Measurements from ENCODE around the gene CMKLR1. TPM values are rescaled to one million over a fixed set of nuclear protein-coding genes. Genes with fewer than 3 reads are reported as not detected.

Gene CMKLR1
- total RNA-seq, 1 experiment from 2014 or later: not detected

GRCh38 chr12:108297424-108297823 lies 41.7 kb downstream of the CMKLR1 start:
- DNase-seq (ENCODE audit: low read depth, low spot score): no peak
- in situ Hi-C loops (cut with HindIII; ENCODE audit: low pct_unique_long_range_greater_than_20kb, low sequenced_read_pairs): no loop called here

- in situ Hi-C loops (cut with HindIII; ENCODE audit: low pct_unique_long_range_greater_than_20kb, low sequenced_read_pairs): no loop called here
- peak; percentile 16 for DNase-seq (ENCODE audit: low read depth, low spot score)
Observed at GRCh38 chr12:108296945-108297344, 42.2 kb downstream of the CMKLR1 start.

- no peak for DNase-seq (ENCODE audit: low read depth, low spot score)
- in situ Hi-C loops (cut with HindIII; ENCODE audit: low pct_unique_long_range_greater_than_20kb, low sequenced_read_pairs): no loop called here
Observed at GRCh38 chr12:108295641-108296040, 43.5 kb downstream of the CMKLR1 start.

GRCh38 chr12:108289350-108290161 lies 49.6 kb downstream of the CMKLR1 start:
- DNase-seq (ENCODE audit: low read depth, low spot score): no peak
- in situ Hi-C loops (cut with HindIII; ENCODE audit: low pct_unique_long_range_greater_than_20kb, low sequenced_read_pairs): no loop called here

GRCh38 chr12:108287227-108287626 lies 51.9 kb downstream of the CMKLR1 start:
- in situ Hi-C loops (cut with HindIII; ENCODE audit: low pct_unique_long_range_greater_than_20kb, low sequenced_read_pairs): no loop called here
- DNase-seq (ENCODE audit: low read depth, low spot score): no peak

- no peak for DNase-seq (ENCODE audit: low read depth, low spot score)
- in situ Hi-C loops (cut with HindIII; ENCODE audit: low pct_unique_long_range_greater_than_20kb, low sequenced_read_pairs): no loop called here
Observed at GRCh38 chr12:108285016-108285415, 54.1 kb downstream of the CMKLR1 start.

- in situ Hi-C loops (cut with HindIII; ENCODE audit: low pct_unique_long_range_greater_than_20kb, low sequenced_read_pairs): no loop called here
- DNase-seq (ENCODE audit: low read depth, low spot score): no peak
Observed at GRCh38 chr12:108284163-108284562, 54.9 kb downstream of the CMKLR1 start.

- no peak for DNase-seq (ENCODE audit: low read depth, low spot score)
- in situ Hi-C loops (cut with HindIII; ENCODE audit: low pct_unique_long_range_greater_than_20kb, low sequenced_read_pairs): no loop called here
Observed at GRCh38 chr12:108282676-108283075, 56.4 kb downstream of the CMKLR1 start.

- DNase-seq (ENCODE audit: low read depth, low spot score): no peak
- in situ Hi-C loops (cut with HindIII; ENCODE audit: low pct_unique_long_range_greater_than_20kb, low sequenced_read_pairs): no loop called here
Observed at GRCh38 chr12:108282160-108282559, 57.0 kb downstream of the CMKLR1 start.

- in situ Hi-C loops (cut with HindIII; ENCODE audit: low pct_unique_long_range_greater_than_20kb, low sequenced_read_pairs): no loop called here
Observed at GRCh38 chr12:108277613-108278012, 61.5 kb downstream of the CMKLR1 start.

GRCh38 chr12:108273217-108273616 lies 65.9 kb downstream of the CMKLR1 start:
- in situ Hi-C loops (cut with HindIII; ENCODE audit: low pct_unique_long_range_greater_than_20kb, low sequenced_read_pairs): no loop called here
- DNase-seq (ENCODE audit: low read depth, low spot score): no peak

More at GRCh38 chr12:108277613-108278012, 61.5 kb downstream of the CMKLR1 start:
- no peak for DNase-seq (ENCODE audit: low read depth, low spot score)

GRCh38 chr12:108271951-108272872 lies 66.9 kb downstream of the CMKLR1 start:
- peak; percentile 3 for DNase-seq (ENCODE audit: low read depth, low spot score)
- in situ Hi-C loops (cut with HindIII; ENCODE audit: low pct_unique_long_range_greater_than_20kb, low sequenced_read_pairs): no loop called here

- in situ Hi-C loops (cut with HindIII; ENCODE audit: low pct_unique_long_range_greater_than_20kb, low sequenced_read_pairs): no loop called here
- no peak for DNase-seq (ENCODE audit: low read depth, low spot score)
Observed at GRCh38 chr12:108270849-108271143, 68.3 kb downstream of the CMKLR1 start.

- in situ Hi-C loops (cut with HindIII; ENCODE audit: low pct_unique_long_range_greater_than_20kb, low sequenced_read_pairs): no loop called here
Observed at GRCh38 chr12:108270035-108270848, 68.9 kb downstream of the CMKLR1 start.

GRCh38 chr12:108269224-108269623 lies 69.9 kb downstream of the CMKLR1 start:
- in situ Hi-C loops (cut with HindIII; ENCODE audit: low pct_unique_long_range_greater_than_20kb, low sequenced_read_pairs): no loop called here
- DNase-seq (ENCODE audit: low read depth, low spot score): no peak

More at GRCh38 chr12:108270035-108270848, 68.9 kb downstream of the CMKLR1 start:
- DNase-seq (ENCODE audit: low read depth, low spot score): no peak

GRCh38 chr12:108268397-108268796 lies 70.7 kb downstream of the CMKLR1 start:
- no peak for DNase-seq (ENCODE audit: low read depth, low spot score)
- in situ Hi-C loops (cut with HindIII; ENCODE audit: low pct_unique_long_range_greater_than_20kb, low sequenced_read_pairs): no loop called here

GRCh38 chr12:108267450-108267849 lies 71.7 kb downstream of the CMKLR1 start:
- DNase-seq (ENCODE audit: low read depth, low spot score): no peak
- in situ Hi-C loops (cut with HindIII; ENCODE audit: low pct_unique_long_range_greater_than_20kb, low sequenced_read_pairs): no loop called here

GRCh38 chr12:108266131-108266530 lies 73.0 kb downstream of the CMKLR1 start:
- in situ Hi-C loops (cut with HindIII; ENCODE audit: low pct_unique_long_range_greater_than_20kb, low sequenced_read_pairs): no loop called here
- no peak for DNase-seq (ENCODE audit: low read depth, low spot score)

All from SK-MEL-5 (cell line).